ENCODE data around the gene AURKAIP1.
"Not testable (repeated sequence)": the region's sequence is repeated elsewhere in the genome, so short reads cannot be mapped to it uniquely, and the experiment has no call there.

DNA sequence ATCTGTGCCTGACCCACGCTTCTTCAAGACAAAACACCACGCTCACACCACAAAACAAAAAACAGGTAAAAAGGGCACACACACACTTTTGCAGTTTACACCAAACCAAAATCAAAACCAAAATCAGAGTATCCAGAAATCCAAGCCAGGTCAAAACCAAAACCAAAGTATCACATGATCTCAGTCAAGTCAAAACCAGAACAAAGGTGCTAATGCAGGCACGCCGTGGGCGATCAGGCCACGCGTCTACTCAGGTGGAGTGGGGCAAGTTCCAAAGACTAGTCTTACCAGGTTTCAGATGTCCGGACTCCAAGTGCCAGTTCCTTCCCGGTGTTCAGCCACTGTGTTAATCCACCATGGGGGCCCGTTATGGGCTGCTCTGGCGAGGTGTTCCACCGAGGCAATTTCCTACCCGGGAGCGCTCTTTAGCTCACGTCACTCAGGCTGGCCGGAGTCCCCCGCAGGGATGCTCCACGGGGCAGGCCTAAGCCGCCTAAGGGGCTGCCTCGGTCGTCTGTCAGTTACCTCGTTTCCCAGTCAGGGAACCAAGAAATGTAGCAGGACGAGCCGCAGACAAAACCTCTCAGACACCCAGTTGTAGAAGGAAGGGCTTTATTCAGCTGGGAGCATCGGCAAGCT, 42.9 kb upstream of the AURKAIP1 start:
- not testable (repeated sequence) for TF ChIP-seq POLR2A (IDR thresholded peaks at IDR 0.05; ENCODE audit: extremely low read depth, insufficient read length); MYC (IDR thresholded peaks at IDR 0.05; ENCODE audit: low read depth, low read length)
- TF ChIP-seq, protein P1, sequence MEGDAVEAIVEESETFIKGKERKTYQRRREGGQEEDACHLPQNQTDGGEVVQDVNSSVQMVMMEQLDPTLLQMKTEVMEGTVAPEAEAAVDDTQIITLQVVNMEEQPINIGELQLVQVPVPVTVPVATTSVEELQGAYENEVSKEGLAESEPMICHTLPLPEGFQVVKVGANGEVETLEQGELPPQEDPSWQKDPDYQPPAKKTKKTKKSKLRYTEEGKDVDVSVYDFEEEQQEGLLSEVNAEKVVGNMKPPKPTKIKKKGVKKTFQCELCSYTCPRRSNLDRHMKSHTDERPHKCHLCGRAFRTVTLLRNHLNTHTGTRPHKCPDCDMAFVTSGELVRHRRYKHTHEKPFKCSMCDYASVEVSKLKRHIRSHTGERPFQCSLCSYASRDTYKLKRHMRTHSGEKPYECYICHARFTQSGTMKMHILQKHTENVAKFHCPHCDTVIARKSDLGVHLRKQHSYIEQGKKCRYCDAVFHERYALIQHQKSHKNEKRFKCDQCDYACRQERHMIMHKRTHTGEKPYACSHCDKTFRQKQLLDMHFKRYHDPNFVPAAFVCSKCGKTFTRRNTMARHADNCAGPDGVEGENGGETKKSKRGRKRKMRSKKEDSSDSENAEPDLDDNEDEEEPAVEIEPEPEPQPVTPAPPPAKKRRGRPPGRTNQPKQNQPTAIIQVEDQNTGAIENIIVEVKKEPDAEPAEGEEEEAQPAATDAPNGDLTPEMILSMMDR (IDR thresholded peaks at IDR 0.05; ENCODE audit: low read depth, low read length): not testable (repeated sequence)

Measured in NB4 (cell line).